B cell (primary cell): ENCODE results near the gene PARP3. TPM values are rescaled to one million over a fixed set of nuclear protein-coding genes. Genes with fewer than 3 reads are reported as not detected.

ENCODE experiments used
- ATAC-seq: fragments of 200-7000 bp; cut with Tn5 transposase; one replicate; pipeline ENCODE4 v1.10.0; 2021; ENCODE audit warnings: low read depth, mild to moderate bottlenecking, moderate number of reproducible peaks, moderate library complexity
- CTCF ChIA-PET: fragments of 350-600 bp; sonication (Branson Sonifier 250); formaldehyde crosslinking; loops from one replicate; lab custom pipeline; 2021; ENCODE audit warnings: antibody characterized with exemption, inconsistent platforms; lab: Charles Lee
- POLR2A ChIA-PET: fragments of 350-600 bp; sonication (Branson Sonifier 250); formaldehyde crosslinking; loops from one replicate; lab custom pipeline; 2021; ENCODE audit warnings: antibody characterized with exemption; lab: Charles Lee
- DNase-seq: peaks from one replicate; pipeline ENCODE4 v3.0.0; 2013
- H2AFZ ChIP-seq: 2 replicates; pipeline ENCODE4 v1.6.1; 2012; ENCODE audit warnings: mild to moderate bottlenecking, low read depth, low read length; ENCODE audit not compliant: insufficient read depth, poor library complexity, severe bottlenecking
- H3K27ac ChIP-seq, 2 donors: 1 replicate in 1 of 2; 2 replicates in 1 of 2; pipeline ENCODE4 v1.5.1; 2012 to 2013; ENCODE audit warnings: low read length in 2 of 2, mild to moderate bottlenecking in 2 of 2, moderate library complexity in 1 of 2
- H3K27me3 ChIP-seq, 4 experiments: fragments of 200-600 bp in 1 of 4; sonication (generic) in 1 of 4; replicated peaks in 1 of 4; 1 replicate in 2 of 4; 2 replicates in 2 of 4; pipeline versions ENCODE4 v1.6.1 to v1.7.0; 2013 to 2016; ENCODE audit warnings: low read length in 3 of 4, mild to moderate bottlenecking in 2 of 4, mixed read lengths in 1 of 4, moderate library complexity in 1 of 4; ENCODE audit not compliant: insufficient read depth in 4 of 4, control insufficient read depth in 3 of 4; ENCODE audit errors: control extremely low read depth in 1 of 4
- H3K36me3 ChIP-seq, 2 experiments: replicated peaks in 1 of 2; 1 replicate in 1 of 2; 2 replicates in 1 of 2; pipeline versions ENCODE4 v1.6.1 to v1.7.1; 2013; ENCODE audit warnings: low read length in 1 of 2; ENCODE audit not compliant: insufficient read depth in 2 of 2, control insufficient read depth in 1 of 2; ENCODE audit errors: control extremely low read depth in 1 of 2, extremely low read depth in 1 of 2
- H3K4me1 ChIP-seq, 2 donors: fragments of 200-600 bp in 1 of 2; sonication (generic) in 1 of 2; 1 replicate in 1 of 2; 2 replicates in 1 of 2; pipeline versions ENCODE4 v1.5.1 to v1.6.1; 2013 to 2017; ENCODE audit warnings: low read length in 2 of 2; ENCODE audit not compliant: control insufficient read depth in 2 of 2, insufficient read depth in 2 of 2
- H3K4me2 ChIP-seq: replicated peaks from 2 replicates; pipeline ENCODE3; 2012; ENCODE audit warnings: mild to moderate bottlenecking, low read depth, low read length; ENCODE audit not compliant: poor library complexity, severe bottlenecking
- H3K4me3 ChIP-seq, 5 experiments: fragments of 200-600 bp in 1 of 5; sonication (generic) in 1 of 5; 1 replicate in 3 of 5; 2 replicates in 2 of 5; pipeline versions ENCODE4 v1.5.1 to v1.7.0; 2011 to 2016; ENCODE audit warnings: low read length in 4 of 5, mild to moderate bottlenecking in 4 of 5, low read depth in 2 of 5, control low read depth in 1 of 5, moderate library complexity in 1 of 5; ENCODE audit not compliant: insufficient read depth in 1 of 5; ENCODE audit errors: control extremely low read depth in 1 of 5, extremely low read depth in 1 of 5
- H3K79me2 ChIP-seq: fragments of 200-600 bp; sonication (generic); one replicate; pipeline ENCODE4 v1.6.0; 2016; ENCODE audit warnings: low read length; ENCODE audit not compliant: control insufficient read depth, insufficient read depth
- H3K9ac ChIP-seq: fragments of 200-600 bp; sonication (generic); 2 replicates; pipeline ENCODE4 v1.6.1; 2017; ENCODE audit warnings: mild to moderate bottlenecking, low read length, moderate library complexity
- H3K9me3 ChIP-seq, 3 donors: one replicate each; pipeline versions ENCODE4 v1.6.1 to v1.7.1; 2013; ENCODE audit warnings: low read length in 2 of 3; ENCODE audit not compliant: control insufficient read depth in 2 of 3, insufficient read depth in 1 of 3; ENCODE audit errors: control extremely low read depth in 1 of 3
- H4K20me1 ChIP-seq: 2 replicates; pipeline ENCODE4 v1.6.0; 2012; ENCODE audit warnings: mild to moderate bottlenecking, low read length; ENCODE audit not compliant: insufficient read depth, control insufficient read depth, poor library complexity, severe bottlenecking
- H3K27ac Mint-ChIP-seq: one replicate; pipeline ENCODE4 v1.8.0; 2021; ENCODE audit warnings: mixed read lengths
- H3K27me3 Mint-ChIP-seq: one replicate; pipeline ENCODE4 v1.8.0; 2021; ENCODE audit warnings: mixed read lengths
- H3K4me1 Mint-ChIP-seq: one replicate; pipeline ENCODE4 v1.8.0; 2021; ENCODE audit warnings: mixed read lengths
- H3K4me3 Mint-ChIP-seq: one replicate; pipeline ENCODE4 v1.8.0; 2021; ENCODE audit warnings: mixed read lengths
- H3K9me3 Mint-ChIP-seq: one replicate; pipeline ENCODE4 v1.8.0; 2022; ENCODE audit warnings: mixed read lengths; ENCODE audit not compliant: insufficient read depth
- EZH2 ChIP-seq: IDR thresholded peaks from 2 replicates; pipeline ENCODE4 v1.6.1; 2012; ENCODE audit warnings: borderline replicate concordance, low read depth, mild to moderate bottlenecking, moderate library complexity, low read length; ENCODE audit not compliant: insufficient read depth, poor library complexity, severe bottlenecking
- WGBS: methylation state at CpG from one replicate; pipeline ENCODE4 v1.1.5; 2013; ENCODE audit warnings: missing lambda C conversion rate; ENCODE audit not compliant: insufficient coverage; 5-methylcytosine and 5-hydroxymethylcytosine counted together
- intact Hi-C: fragments of 100-400 bp; cut with micrococcal nuclease; formaldehyde crosslinking; loops from one replicate; pipeline ENCODE4 v1.10.0; 2022
- polyA plus RNA-seq: library from polyadenylated mRNA; depleted of rRNA; stranded (reverse); fragments of >200 nt; gene quantifications from 2 replicates; pipeline ENCODE4 v1.2.3, GENCODE V29; 2012
- total RNA-seq, 2 donors: library from RNA; stranded (reverse); fragments of 120-200 nt in 1 of 2; gene quantifications; 1 replicate in 1 of 2; 2 replicates in 1 of 2; pipeline versions ENCODE4 v1.2.3 to v1.2.4, GENCODE V29; 2013 to 2022
- TF ChIP-seq, protein P1 (sequence below): fragments of 200-600 bp; IDR thresholded peaks from one replicate; pipeline ENCODE4 v1.8.0; 2022; ENCODE audit warnings: antibody characterized with exemption, mild to moderate bottlenecking

PARP3 gene
- total and polyA plus RNA-seq, 2 donors (not counting 1 experiment from before 2014, with no cell fraction given): 17.7 to 29.7 TPM

DNA sequence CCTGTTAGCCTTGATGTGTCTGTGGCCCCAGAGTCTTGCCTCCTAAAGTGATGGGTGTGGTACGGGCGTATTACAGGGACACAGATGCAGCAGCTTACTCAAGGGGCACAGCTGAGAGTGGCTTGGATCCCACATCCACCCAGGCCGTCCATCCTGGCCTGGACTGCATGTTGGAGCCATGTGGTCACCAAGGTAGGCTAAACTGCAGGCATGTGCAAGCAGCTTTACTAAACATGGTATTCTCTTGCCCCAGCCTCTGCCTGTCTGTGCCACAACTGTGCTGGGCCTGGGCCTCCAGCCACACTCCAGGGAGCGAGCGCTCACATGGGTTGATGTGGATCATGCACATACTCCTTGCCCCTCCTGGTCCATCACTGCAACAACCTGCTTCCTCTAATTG is 7.0 kb downstream of the PARP3 start:
- H3K27me3 Mint-ChIP-seq: peaks cover 15% of the 10 kb centered on the region
- WGBS: 99% methylated on average over 5 of the region's 5 CpGs
- no peak for TF ChIP-seq EZH2
- TF ChIP-seq, protein P1, sequence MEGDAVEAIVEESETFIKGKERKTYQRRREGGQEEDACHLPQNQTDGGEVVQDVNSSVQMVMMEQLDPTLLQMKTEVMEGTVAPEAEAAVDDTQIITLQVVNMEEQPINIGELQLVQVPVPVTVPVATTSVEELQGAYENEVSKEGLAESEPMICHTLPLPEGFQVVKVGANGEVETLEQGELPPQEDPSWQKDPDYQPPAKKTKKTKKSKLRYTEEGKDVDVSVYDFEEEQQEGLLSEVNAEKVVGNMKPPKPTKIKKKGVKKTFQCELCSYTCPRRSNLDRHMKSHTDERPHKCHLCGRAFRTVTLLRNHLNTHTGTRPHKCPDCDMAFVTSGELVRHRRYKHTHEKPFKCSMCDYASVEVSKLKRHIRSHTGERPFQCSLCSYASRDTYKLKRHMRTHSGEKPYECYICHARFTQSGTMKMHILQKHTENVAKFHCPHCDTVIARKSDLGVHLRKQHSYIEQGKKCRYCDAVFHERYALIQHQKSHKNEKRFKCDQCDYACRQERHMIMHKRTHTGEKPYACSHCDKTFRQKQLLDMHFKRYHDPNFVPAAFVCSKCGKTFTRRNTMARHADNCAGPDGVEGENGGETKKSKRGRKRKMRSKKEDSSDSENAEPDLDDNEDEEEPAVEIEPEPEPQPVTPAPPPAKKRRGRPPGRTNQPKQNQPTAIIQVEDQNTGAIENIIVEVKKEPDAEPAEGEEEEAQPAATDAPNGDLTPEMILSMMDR: no peak
- no peak overlapping the region for H3K9ac ChIP-seq
- no peak overlapping the region for H3K27ac ChIP-seq
- no peak overlapping the region for H3K4me2 ChIP-seq
- H3K4me3 Mint-ChIP-seq: no peak overlapping the region
- POLR2A ChIA-PET: no interaction called here
- no peak overlapping the region for H3K27ac Mint-ChIP-seq
- no peak overlapping the region for H3K4me3 ChIP-seq
- ATAC-seq: no peak
- H2AFZ ChIP-seq: no peak overlapping the region
- H3K36me3 ChIP-seq: no peaks in the 10 kb centered on the region
- peaks cover 0 to 7% (median 2%) of the 10 kb centered on the region in 4 experiments for H3K27me3 ChIP-seq
- H4K20me1 ChIP-seq: no peaks in the 10 kb centered on the region
- no peaks in the 10 kb centered on the region for H3K4me1 ChIP-seq
- no peaks in the 10 kb centered on the region for H3K9me3 Mint-ChIP-seq
- H3K9me3 ChIP-seq: no peaks in the 10 kb centered on the region
- no peaks in the 10 kb centered on the region for H3K79me2 ChIP-seq
- H3K4me1 Mint-ChIP-seq: no peaks in the 10 kb centered on the region
- CTCF ChIA-PET: no interaction called here
- no peak for DNase-seq
- intact Hi-C loops: no loop called here

DNA sequence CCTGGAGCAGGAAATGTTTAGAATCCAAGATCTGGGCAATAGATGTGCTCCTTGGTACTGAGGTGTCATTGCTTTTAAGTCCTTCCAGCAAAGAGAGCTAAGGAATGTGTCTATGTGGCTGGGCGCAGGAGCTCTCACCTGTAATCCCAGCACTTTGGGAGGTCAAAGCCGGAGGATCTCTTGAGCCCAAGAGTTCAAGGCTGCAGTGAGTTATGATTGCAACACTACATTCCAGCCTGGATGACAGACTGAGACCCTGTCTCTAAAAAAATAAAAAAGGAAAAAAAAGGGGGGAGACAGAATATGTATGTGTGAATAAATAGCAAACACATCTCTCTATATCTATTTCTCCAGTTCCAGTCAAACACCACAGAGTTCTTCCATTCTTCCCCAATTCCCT is 8.7 kb downstream of the PARP3 start:
- no CpG with 5 or more reads among the region's 2 CpGs for WGBS
- DNase-seq (no peak), ATAC-seq (no peak)
- Histone ChIP-seq H3K4me3 (no peak overlapping the region), H3K9me3 (peaks cover 0 to 6% (median 0%) of the 10 kb centered on the region in 3 donors), H3K4me1 (peaks cover 0 to 4% of the 10 kb centered on the region in 2 donors), H3K27ac (no peak overlapping the region), H3K4me2 (no peak overlapping the region), H3K79me2 (no peaks in the 10 kb centered on the region), H3K9ac (no peak overlapping the region), H3K36me3 (no peaks in the 10 kb centered on the region), H2AFZ (no peak overlapping the region), H3K27me3 (peaks cover 0 to 20% (median 13%) of the 10 kb centered on the region in 4 experiments), H4K20me1 (no peaks in the 10 kb centered on the region)
- CTCF ChIA-PET: no interaction called here
- no peak overlapping the region for H3K4me3 Mint-ChIP-seq
- H3K27ac Mint-ChIP-seq: no peak overlapping the region
- no peaks in the 10 kb centered on the region for H3K9me3 Mint-ChIP-seq
- intact Hi-C loops: no loop called here
- POLR2A ChIA-PET: no interaction called here
- peaks cover 17% of the 10 kb centered on the region for H3K27me3 Mint-ChIP-seq
- no peaks in the 10 kb centered on the region for H3K4me1 Mint-ChIP-seq
- TF ChIP-seq EZH2: no peak
- TF ChIP-seq, protein P1: no peak
